Astrocyte (in vitro differentiated cells and primary cell): ENCODE results near the gene R3HCC1L. TPM values are rescaled to one million over a fixed set of nuclear protein-coding genes. Genes with fewer than 3 reads are reported as not detected.

Experiments
- DNase-seq: peaks from one replicate; pipeline ENCODE4 v3.0.0-alpha.2; 2010; ENCODE audit warnings: low read depth
- FAIRE-seq: peaks from 2 replicates; lab custom pipeline; 2011; peaks lifted over from hg19 to GRCh38; lab: Jason Lieb, UNC
- H2AFZ ChIP-seq: 2 replicates; pipeline ENCODE4 v1.6.0; 2012; ENCODE audit warnings: low read depth, low read length, inconsistent platforms
- H3K27ac ChIP-seq: 2 replicates; pipeline ENCODE4 v1.5.1; 2011; ENCODE audit warnings: low read depth, low read length, inconsistent platforms
- H3K27me3 ChIP-seq: 2 replicates; pipeline ENCODE4 v1.6.0; 2011; ENCODE audit warnings: low read length, inconsistent platforms; ENCODE audit not compliant: insufficient read depth
- H3K36me3 ChIP-seq: 2 replicates; pipeline ENCODE4 v1.5.1; 2011; ENCODE audit warnings: low read length, inconsistent platforms; ENCODE audit not compliant: insufficient read depth
- H3K4me1 ChIP-seq: 2 replicates; pipeline ENCODE4 v1.5.1; 2011; ENCODE audit warnings: low read length, inconsistent platforms; ENCODE audit not compliant: insufficient read depth
- H3K4me2 ChIP-seq: 2 replicates; pipeline ENCODE4 v1.6.0; 2012; ENCODE audit warnings: low read length, inconsistent platforms
- H3K4me3 ChIP-seq: 2 replicates; pipeline ENCODE4 v1.5.1; 2011; ENCODE audit warnings: low read depth, mild to moderate bottlenecking, low read length, inconsistent platforms; ENCODE audit not compliant: insufficient read depth
- H3K79me2 ChIP-seq: 2 replicates; pipeline ENCODE4 v1.6.0; 2012; ENCODE audit warnings: mild to moderate bottlenecking, low read length, inconsistent platforms; ENCODE audit not compliant: insufficient read depth
- H3K9ac ChIP-seq: 2 replicates; pipeline ENCODE4 v1.6.0; 2012; ENCODE audit warnings: mild to moderate bottlenecking, low read length, inconsistent platforms
- H3K9me3 ChIP-seq: 2 replicates; pipeline ENCODE4 v1.5.1; 2012; ENCODE audit warnings: low read depth, mild to moderate bottlenecking, low read length, inconsistent platforms; ENCODE audit not compliant: insufficient read depth
- H4K20me1 ChIP-seq: 2 replicates; pipeline ENCODE4 v1.6.0; 2012; ENCODE audit warnings: low read length, inconsistent platforms; ENCODE audit not compliant: insufficient read depth
- H3K27ac Mint-ChIP-seq: one replicate; pipeline ENCODE4 v1.8.0; 2021; ENCODE audit warnings: mild to moderate bottlenecking, mixed read lengths; ENCODE audit not compliant: unreplicated experiment
- H3K27me3 Mint-ChIP-seq: one replicate; pipeline ENCODE4 v1.8.0; 2021; ENCODE audit warnings: low read depth, mixed read lengths; ENCODE audit not compliant: unreplicated experiment
- H3K36me3 Mint-ChIP-seq: one replicate; pipeline ENCODE4 v1.8.0; 2021; ENCODE audit warnings: low read depth, mixed read lengths; ENCODE audit not compliant: unreplicated experiment
- H3K4me1 Mint-ChIP-seq: one replicate; pipeline ENCODE4 v1.8.0; 2021; ENCODE audit warnings: low read depth, mixed read lengths; ENCODE audit not compliant: unreplicated experiment
- H3K4me3 Mint-ChIP-seq: one replicate; pipeline ENCODE4 v1.8.0; 2021; ENCODE audit warnings: mild to moderate bottlenecking, moderate library complexity, mixed read lengths; ENCODE audit not compliant: unreplicated experiment
- H3K9me3 Mint-ChIP-seq: one replicate; pipeline ENCODE4 v1.8.0; 2021; ENCODE audit warnings: mild to moderate bottlenecking, mixed read lengths; ENCODE audit not compliant: unreplicated experiment
- CTCF ChIP-seq: IDR thresholded peaks from 2 replicates; pipeline ENCODE4 v1.5.1; 2011; ENCODE audit warnings: low read depth, mild to moderate bottlenecking, inconsistent platforms, low read length, moderate library complexity; ENCODE audit not compliant: insufficient read depth
- EZH2 ChIP-seq: IDR thresholded peaks from 2 replicates; pipeline ENCODE4 v1.6.1; 2012; ENCODE audit warnings: mild to moderate bottlenecking, low read length, inconsistent platforms; ENCODE audit not compliant: insufficient read depth
- total RNA-seq: library from RNA; stranded (reverse); gene quantifications from 2 replicates; pipeline ENCODE4 v1.2.1, GENCODE V29; 2021

R3HCC1L gene
- total RNA-seq, 1 donor from 2014 or later = 19.9 TPM

DNA sequence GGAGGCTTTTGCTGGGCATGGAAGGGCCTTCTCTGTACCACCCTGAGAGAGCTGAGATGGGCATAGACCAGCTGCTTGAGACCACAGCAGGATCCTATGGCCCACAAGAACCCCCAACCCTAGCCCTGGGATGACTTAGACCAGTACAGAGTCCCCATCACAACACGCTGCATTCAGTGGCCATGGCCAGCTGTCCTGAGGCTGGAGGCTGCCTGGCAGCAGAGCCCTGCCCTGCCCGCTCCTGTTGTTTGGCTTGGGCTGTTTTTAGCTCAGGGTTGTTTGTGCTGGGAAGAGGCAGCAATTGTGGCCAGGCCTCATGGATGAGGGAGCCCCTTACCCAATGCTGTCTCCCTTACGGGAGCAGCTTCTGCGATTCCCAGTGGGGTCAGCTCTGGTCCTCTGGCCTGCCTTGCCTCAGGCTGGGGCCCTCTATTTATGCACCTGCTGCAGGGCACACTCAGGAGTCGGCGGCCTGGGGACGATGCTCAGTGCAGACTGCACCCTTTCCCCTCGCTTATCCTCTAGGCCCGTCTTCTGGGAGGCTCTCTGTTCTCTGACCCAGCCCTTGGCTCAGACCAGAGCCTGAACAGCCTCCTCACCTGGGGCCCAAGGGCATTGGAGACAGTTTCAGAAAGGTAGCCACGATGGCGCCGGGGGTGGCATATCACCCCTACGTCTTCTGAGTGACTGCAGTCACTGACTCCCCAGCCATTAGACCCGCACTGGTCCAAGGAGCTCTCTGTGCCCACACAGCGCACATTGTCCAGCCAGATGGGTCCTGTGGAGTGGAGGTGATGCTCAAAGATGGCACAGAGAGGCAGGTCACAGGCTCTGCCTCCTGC is 127.2 kb downstream of the R3HCC1L start:
- no peak overlapping the region for H3K27ac Mint-ChIP-seq
- peaks cover 13% of the 10 kb centered on the region for H3K36me3 Mint-ChIP-seq
- Histone ChIP-seq H3K27me3 (no peaks in the 10 kb centered on the region), H3K4me1 (peaks cover 12% of the 10 kb centered on the region), H3K9me3 (no peaks in the 10 kb centered on the region), H3K9ac (no peak overlapping the region), H4K20me1 (no peaks in the 10 kb centered on the region), H3K79me2 (no peaks in the 10 kb centered on the region), H2AFZ (no peak overlapping the region), H3K36me3 (no peaks in the 10 kb centered on the region), H3K27ac (no peak overlapping the region), H3K4me2 (no peak overlapping the region), H3K4me3 (no peak overlapping the region)
- H3K4me3 Mint-ChIP-seq = no peak overlapping the region
- no peaks in the 10 kb centered on the region for H3K27me3 Mint-ChIP-seq
- H3K4me1 Mint-ChIP-seq = peaks cover 26% of the 10 kb centered on the region
- TF ChIP-seq CTCF (no peak), EZH2 (no peak)
- no peaks in the 10 kb centered on the region for H3K9me3 Mint-ChIP-seq
- no peak for DNase-seq
- no peak for FAIRE-seq

GRCh38 chr10:98262571-98262970 is 128.1 kb downstream of the R3HCC1L start:
- no peak overlapping the region for H3K4me2 ChIP-seq
- H3K9me3 Mint-ChIP-seq = no peaks in the 10 kb centered on the region
- no peak overlapping the region for H3K4me3 ChIP-seq
- H3K79me2 ChIP-seq = no peaks in the 10 kb centered on the region
- no peak overlapping the region for H3K27ac ChIP-seq
- no peaks in the 10 kb centered on the region for H3K27me3 Mint-ChIP-seq
- H3K4me1 ChIP-seq = peaks cover 17% of the 10 kb centered on the region
- no peak overlapping the region for H3K27ac Mint-ChIP-seq
- H3K9ac ChIP-seq = no peak overlapping the region
- FAIRE-seq = no peak
- H3K27me3 ChIP-seq = no peaks in the 10 kb centered on the region
- H3K36me3 Mint-ChIP-seq = peaks cover 7% of the 10 kb centered on the region
- H3K4me3 Mint-ChIP-seq = no peak overlapping the region
- DNase-seq = no peak
- peaks cover 32% of the 10 kb centered on the region for H3K4me1 Mint-ChIP-seq
- H4K20me1 ChIP-seq = no peaks in the 10 kb centered on the region
- H3K36me3 ChIP-seq = no peaks in the 10 kb centered on the region
- TF ChIP-seq EZH2 = no peak
- TF ChIP-seq CTCF = no peak
- no peak overlapping the region for H2AFZ ChIP-seq
- no peaks in the 10 kb centered on the region for H3K9me3 ChIP-seq

DNA sequence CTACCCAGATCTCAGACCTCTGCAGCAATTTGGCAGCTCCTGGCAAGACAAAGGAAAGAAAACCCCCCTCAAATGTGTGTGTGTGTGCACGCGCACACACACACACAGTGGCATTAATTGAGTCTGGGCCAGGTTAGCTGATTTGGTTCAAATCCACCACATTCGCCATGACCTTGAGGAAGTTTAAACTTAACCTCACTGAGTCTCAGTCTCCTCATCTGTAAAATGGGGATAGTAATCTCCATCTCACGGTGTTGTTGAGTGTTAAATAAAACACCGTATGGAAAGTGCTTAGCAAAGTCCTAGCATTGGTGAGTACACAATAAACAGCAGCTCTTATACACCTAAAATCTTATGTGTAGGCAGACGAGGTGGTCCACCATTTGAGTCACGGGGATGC is 128.6 kb downstream of the R3HCC1L start:
- no peak overlapping the region for H3K4me3 ChIP-seq
- peaks cover 20% of the 10 kb centered on the region for H3K4me1 ChIP-seq
- no peaks in the 10 kb centered on the region for H4K20me1 ChIP-seq
- Mint-ChIP-seq H3K4me3 (no peak overlapping the region), H3K27ac (no peak overlapping the region), H3K4me1 (peaks cover 35% of the 10 kb centered on the region), H3K9me3 (no peaks in the 10 kb centered on the region), H3K27me3 (no peaks in the 10 kb centered on the region), H3K36me3 (peaks cover 7% of the 10 kb centered on the region)
- no peak overlapping the region for H3K4me2 ChIP-seq
- FAIRE-seq = no peak
- DNase-seq = no peak
- H3K27ac ChIP-seq = no peak overlapping the region
- H3K27me3 ChIP-seq = no peaks in the 10 kb centered on the region
- H3K9me3 ChIP-seq = no peaks in the 10 kb centered on the region
- H3K36me3 ChIP-seq = no peaks in the 10 kb centered on the region
- no peak overlapping the region for H3K9ac ChIP-seq
- no peaks in the 10 kb centered on the region for H3K79me2 ChIP-seq
- H2AFZ ChIP-seq = no peak overlapping the region
- TF ChIP-seq CTCF (no peak), EZH2 (no peak)
